Measurements from ENCODE around the gene CADM1. TPM values are rescaled to one million over a fixed set of nuclear protein-coding genes. Genes with fewer than 3 reads are reported as not detected.

CADM1 gene
- total RNA-seq, 1 donor from 2014 or later, result not detected

DNA sequence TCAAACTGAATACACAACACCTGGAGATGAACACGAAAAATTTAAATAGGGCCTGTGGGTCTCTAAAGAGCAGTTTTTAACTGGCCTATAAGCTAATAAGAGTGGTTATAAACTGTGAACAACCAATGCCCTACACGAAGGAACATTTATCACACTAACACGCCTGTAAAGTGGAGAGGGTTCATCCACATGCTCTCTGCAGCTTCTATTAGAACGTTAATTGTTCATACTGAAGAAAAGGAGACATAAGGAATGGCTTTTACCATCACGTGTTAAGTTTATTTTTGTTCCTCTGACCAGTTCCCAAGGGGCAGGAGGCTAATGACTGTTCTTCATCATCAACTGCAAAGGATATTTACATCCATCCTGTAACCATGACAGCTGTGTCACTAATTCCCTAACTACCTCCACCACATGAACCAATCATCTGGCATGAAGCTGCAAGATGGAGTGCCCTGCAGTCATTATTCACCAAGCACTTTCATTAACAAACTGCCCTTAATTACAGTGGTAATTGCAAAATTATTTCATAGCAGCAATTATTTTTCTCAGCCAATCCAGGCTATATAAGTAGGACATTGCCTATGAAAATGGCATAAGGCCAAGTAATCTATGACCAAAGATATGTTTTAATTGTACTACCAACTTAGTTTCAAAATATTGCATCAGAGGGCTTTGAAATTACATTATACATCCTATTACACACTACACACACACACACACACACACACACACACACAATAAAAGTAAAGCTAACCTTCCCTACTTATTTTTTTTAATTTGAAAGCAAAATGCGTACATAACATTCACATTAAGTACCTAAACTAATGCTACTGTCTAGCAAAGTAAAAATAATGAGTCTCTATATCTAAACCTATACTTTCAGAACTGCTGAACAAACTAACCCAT is 186.7 kb downstream of the CADM1 start:
- H3K4me1 Mint-ChIP-seq (ENCODE audit: low read depth), result no peaks in the 10 kb centered on the region
- H3K27me3 Mint-ChIP-seq (ENCODE audit: insufficient read depth), result peaks cover 19% of the 10 kb centered on the region
- DNase-seq (ENCODE audit: low spot score), result no peak
- H3K27ac Mint-ChIP-seq, result no peak overlapping the region
- intact Hi-C loops (cut with micrococcal nuclease), result no loop called here
- no peaks in the 10 kb centered on the region for H3K36me3 Mint-ChIP-seq (ENCODE audit: low read depth)
- H3K4me3 Mint-ChIP-seq, result no peak overlapping the region
- H3K9me3 Mint-ChIP-seq, result no peaks in the 10 kb centered on the region

DNA sequence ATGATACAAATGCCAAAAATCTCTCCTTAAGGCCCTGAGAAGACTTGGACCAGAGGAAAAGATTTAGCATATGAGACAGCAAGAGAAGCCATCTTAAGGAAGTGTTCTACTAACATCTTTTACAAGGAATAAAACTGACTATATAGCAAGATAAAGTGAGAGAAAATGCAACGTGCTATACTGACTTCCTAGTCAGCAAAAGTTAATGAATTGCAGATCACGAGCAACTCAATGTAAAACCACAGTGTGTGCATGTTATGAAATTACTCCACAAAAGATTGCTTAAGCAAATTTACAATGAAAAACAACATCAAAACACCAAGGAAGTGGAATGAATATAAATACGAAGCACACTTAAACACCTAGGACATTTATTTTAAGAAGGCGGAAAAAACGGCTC is 187.5 kb downstream of the CADM1 start:
- intact Hi-C loops (cut with micrococcal nuclease), result no loop called here
- DNase-seq (ENCODE audit: low spot score), result no peak
- no peaks in the 10 kb centered on the region for H3K36me3 Mint-ChIP-seq (ENCODE audit: low read depth)
- H3K27me3 Mint-ChIP-seq (ENCODE audit: insufficient read depth), result peaks cover 22% of the 10 kb centered on the region
- H3K9me3 Mint-ChIP-seq, result no peaks in the 10 kb centered on the region
- no peak overlapping the region for H3K27ac Mint-ChIP-seq
- H3K4me1 Mint-ChIP-seq (ENCODE audit: low read depth), result no peaks in the 10 kb centered on the region
- H3K4me3 Mint-ChIP-seq, result no peak overlapping the region

DNA sequence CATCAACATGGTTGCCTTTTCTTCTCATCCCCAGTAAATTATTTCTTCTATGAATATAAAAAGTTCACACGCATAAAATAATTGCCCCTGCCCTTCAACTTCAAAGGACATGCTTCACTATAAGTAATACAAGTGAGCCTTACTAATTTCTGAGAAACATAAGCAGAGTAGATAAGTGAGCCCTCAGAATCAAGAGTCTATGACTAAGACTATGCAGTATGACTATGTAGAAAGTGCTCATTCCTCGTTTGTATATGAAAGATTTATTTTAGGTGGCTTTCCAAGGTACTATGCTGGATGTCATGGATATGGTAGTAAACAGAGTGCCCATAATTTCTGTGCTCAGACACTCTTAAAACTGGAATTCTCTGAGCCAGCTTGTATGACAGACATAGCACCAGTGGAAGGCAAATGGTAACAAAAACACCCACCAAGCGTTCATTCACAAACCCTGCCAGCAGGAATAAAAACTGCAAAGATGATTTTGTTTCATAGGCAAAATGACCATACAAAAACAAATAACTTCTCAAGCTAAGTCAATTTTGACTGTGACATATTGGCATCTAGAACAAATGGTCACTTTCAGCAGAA is 189.8 kb downstream of the CADM1 start:
- Mint-ChIP-seq H3K4me3 (no peak overlapping the region), H3K36me3 (ENCODE audit: low read depth) (no peaks in the 10 kb centered on the region), H3K9me3 (no peaks in the 10 kb centered on the region), H3K27me3 (ENCODE audit: insufficient read depth) (peaks cover 25% of the 10 kb centered on the region), H3K27ac (no peak overlapping the region), H3K4me1 (ENCODE audit: low read depth) (no peaks in the 10 kb centered on the region)
- no peak for DNase-seq (ENCODE audit: low spot score)
- intact Hi-C loops (cut with micrococcal nuclease), result no loop called here

DNA sequence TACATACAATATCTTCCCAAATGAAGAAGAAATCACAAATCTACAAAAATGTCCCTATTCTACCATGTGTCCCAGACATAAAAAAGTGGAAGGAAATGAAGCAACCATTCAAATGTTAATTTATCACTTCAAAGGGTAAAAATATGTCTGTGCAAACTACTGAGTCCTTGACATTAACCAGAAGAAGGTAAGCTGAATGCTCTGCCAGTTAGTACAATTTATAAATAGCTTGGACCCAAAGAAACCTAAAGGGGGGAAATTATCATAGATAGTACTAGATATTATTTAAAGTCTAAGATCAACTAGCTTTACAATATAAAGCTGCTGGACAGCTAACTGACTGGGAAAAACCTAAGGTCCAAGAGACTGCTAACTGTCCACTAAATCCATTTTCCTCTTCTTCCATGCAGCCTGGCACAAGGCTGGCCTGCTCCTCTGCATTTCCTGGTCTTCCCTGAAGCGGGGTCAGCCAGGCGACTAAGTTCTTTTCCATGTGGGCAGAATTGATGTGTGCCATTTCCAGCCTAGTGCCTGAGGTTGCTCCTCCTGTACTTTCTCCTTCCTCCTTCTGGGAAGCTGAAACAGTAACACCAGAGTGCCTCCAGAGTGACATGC is 190.9 kb downstream of the CADM1 start:
- no peak overlapping the region for H3K27ac Mint-ChIP-seq
- H3K36me3 Mint-ChIP-seq (ENCODE audit: low read depth), result no peaks in the 10 kb centered on the region
- intact Hi-C loops (cut with micrococcal nuclease), result no loop called here
- DNase-seq (ENCODE audit: low spot score), result no peak
- no peak overlapping the region for H3K4me3 Mint-ChIP-seq
- H3K9me3 Mint-ChIP-seq, result no peaks in the 10 kb centered on the region
- no peaks in the 10 kb centered on the region for H3K4me1 Mint-ChIP-seq (ENCODE audit: low read depth)
- peaks cover 22% of the 10 kb centered on the region for H3K27me3 Mint-ChIP-seq (ENCODE audit: insufficient read depth)

DNA sequence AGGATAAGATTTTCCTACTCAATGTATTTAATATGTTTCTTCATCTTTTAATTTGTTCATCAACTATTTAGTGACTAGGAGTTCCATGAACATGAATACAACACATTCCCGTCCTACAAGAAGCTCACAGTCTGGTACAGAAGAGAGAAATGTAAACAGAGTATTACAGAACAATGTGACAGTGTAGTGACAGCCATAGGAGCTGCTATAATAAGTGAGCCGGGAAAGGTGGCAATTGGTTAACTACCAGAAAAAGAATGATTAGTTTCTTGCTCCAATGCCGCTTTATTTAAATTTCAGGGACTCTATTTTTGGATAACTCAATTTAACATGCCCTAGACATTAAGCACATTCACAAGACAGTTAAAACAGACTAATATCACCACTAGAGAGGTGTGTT is 192.3 kb downstream of the CADM1 start:
- H3K9me3 Mint-ChIP-seq, result no peaks in the 10 kb centered on the region
- no peak for DNase-seq (ENCODE audit: low spot score)
- H3K27ac Mint-ChIP-seq, result no peak overlapping the region
- intact Hi-C loops (cut with micrococcal nuclease), result no loop called here
- peaks cover 18% of the 10 kb centered on the region for H3K27me3 Mint-ChIP-seq (ENCODE audit: insufficient read depth)
- no peaks in the 10 kb centered on the region for H3K36me3 Mint-ChIP-seq (ENCODE audit: low read depth)
- no peaks in the 10 kb centered on the region for H3K4me1 Mint-ChIP-seq (ENCODE audit: low read depth)
- H3K4me3 Mint-ChIP-seq, result no peak overlapping the region

DNA sequence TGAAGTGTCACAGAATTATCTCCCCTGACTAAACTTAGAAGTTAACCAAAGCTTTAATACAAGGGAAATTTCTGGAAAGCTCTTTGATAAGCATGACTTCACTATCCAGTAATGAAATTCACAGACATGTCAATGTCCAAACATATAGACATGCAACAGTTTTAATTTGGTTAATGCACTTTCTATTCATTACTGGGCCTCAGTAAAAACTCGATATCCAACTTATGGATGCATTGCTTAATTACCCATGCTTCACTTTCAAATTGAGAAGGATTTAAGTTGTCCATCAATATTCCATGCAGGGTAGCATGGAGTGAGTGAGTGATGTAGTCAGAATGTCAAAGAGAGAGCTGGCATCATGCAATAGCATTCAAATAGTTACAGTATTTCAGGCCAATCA is 197.5 kb downstream of the CADM1 start:
- H3K4me3 Mint-ChIP-seq, result no peak overlapping the region
- no peak overlapping the region for H3K27ac Mint-ChIP-seq
- no peak for DNase-seq (ENCODE audit: low spot score)
- H3K4me1 Mint-ChIP-seq (ENCODE audit: low read depth), result no peaks in the 10 kb centered on the region
- peaks cover 5% of the 10 kb centered on the region for H3K27me3 Mint-ChIP-seq (ENCODE audit: insufficient read depth)
- intact Hi-C loops (cut with micrococcal nuclease), result no loop called here
- no peaks in the 10 kb centered on the region for H3K9me3 Mint-ChIP-seq
- H3K36me3 Mint-ChIP-seq (ENCODE audit: low read depth), result no peaks in the 10 kb centered on the region

DNA sequence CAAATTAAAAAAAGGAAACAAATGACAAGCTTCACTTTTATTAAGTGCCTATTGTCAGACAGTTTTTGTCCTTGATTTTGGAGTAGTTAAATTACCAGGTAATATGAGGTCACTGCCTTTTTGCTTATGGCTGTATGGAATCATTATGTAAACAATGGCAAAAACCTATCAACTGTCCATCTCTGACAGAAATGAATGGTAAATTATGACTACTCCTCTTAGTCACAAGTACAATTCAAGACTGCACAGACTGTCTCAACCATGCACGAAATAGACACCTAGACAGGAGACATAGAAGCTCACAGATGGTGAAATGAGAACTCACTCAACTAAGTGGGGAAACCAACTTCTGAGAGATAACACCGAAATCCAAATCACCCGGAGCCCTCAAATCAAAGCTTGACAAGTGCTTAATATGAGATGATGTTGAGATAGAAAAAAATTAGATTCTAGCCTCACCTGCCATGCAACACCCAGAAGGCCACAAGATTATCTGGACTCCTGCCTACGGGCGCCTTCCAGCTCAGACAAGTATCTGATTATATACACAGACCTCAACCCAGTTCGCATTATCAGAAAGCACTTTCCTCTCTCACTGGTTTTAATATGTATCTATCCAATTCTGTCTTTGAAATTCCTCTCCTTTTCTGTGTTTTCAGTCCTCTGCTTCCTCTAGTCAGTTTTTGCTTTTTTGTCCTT is 199.3 kb downstream of the CADM1 start:
- Mint-ChIP-seq H3K27me3 (ENCODE audit: insufficient read depth) (peaks cover 7% of the 10 kb centered on the region), H3K4me3 (no peak overlapping the region), H3K9me3 (no peaks in the 10 kb centered on the region), H3K27ac (no peak overlapping the region), H3K4me1 (ENCODE audit: low read depth) (no peaks in the 10 kb centered on the region), H3K36me3 (ENCODE audit: low read depth) (no peaks in the 10 kb centered on the region)
- no peak for DNase-seq (ENCODE audit: low spot score)
- intact Hi-C loops (cut with micrococcal nuclease), result no loop called here

DNA sequence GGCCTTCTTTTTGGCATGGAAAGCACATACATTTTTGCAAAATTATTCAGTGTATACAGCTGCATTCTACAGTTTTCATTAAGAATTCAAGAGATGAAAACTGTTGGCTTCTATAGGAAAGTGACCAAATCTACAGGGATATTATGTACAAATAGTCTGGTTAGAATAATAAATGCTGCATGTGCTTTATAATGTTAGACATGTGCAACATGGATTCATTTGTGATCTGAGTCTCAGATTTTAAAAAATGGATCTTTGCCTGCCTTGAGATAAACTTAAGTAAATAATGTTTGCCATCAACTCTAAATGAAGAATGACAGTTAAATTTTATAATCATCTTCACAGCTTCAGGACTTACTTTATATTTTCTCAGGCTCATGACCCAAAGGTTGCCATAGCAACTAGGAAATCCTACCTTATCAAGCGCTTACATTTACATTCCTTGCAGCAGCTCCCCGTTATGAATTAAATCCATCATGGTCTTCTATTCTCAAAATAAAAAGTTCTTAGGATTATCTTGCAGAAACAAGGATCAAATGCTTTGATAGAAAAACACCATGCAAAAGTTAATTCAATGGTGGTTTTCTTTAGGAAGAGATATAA is 200.2 kb downstream of the CADM1 start:
- no peak for DNase-seq (ENCODE audit: low spot score)
- Mint-ChIP-seq H3K9me3 (no peaks in the 10 kb centered on the region), H3K36me3 (ENCODE audit: low read depth) (no peaks in the 10 kb centered on the region), H3K27me3 (ENCODE audit: insufficient read depth) (peaks cover 7% of the 10 kb centered on the region), H3K4me3 (no peak overlapping the region), H3K27ac (no peak overlapping the region), H3K4me1 (ENCODE audit: low read depth) (no peaks in the 10 kb centered on the region)
- intact Hi-C loops (cut with micrococcal nuclease), result no loop called here

DNA sequence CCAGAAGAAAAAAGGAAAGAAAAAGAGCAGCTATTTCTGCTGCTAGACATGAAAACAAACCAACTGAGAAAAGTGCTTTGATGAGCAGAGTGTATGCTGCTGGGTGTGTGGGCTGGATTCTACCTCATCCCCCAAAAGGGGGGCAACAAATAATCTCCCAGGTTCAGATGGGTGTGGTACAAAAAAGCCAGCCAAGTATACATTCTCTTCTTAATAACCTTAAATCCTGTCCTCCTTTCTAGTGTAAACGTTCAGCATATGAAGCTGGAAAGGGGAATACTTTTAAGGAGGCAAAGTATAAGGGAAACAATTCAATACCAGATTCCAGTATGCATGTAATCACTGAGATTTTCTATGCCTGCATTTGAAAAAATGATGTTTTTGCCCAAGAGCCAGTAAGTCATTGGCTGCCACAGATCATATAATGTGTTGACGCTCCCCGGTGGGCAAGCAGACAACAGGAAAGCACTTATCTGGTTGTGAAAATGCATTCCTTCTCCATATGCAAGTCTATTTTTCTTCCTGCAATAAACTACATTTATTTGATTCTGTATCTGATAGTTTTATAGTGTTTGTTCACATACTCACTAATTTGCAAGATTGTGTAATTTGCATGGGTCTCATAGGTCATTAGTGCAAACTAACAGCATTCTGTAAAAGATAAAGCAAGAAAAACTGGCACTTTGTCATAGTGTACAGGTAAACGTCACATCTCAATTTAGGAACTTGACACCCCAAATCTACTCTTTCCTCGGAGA is 201.1 kb downstream of the CADM1 start:
- intact Hi-C loops (cut with micrococcal nuclease), result no loop called here
- H3K36me3 Mint-ChIP-seq (ENCODE audit: low read depth), result no peaks in the 10 kb centered on the region

DNA sequence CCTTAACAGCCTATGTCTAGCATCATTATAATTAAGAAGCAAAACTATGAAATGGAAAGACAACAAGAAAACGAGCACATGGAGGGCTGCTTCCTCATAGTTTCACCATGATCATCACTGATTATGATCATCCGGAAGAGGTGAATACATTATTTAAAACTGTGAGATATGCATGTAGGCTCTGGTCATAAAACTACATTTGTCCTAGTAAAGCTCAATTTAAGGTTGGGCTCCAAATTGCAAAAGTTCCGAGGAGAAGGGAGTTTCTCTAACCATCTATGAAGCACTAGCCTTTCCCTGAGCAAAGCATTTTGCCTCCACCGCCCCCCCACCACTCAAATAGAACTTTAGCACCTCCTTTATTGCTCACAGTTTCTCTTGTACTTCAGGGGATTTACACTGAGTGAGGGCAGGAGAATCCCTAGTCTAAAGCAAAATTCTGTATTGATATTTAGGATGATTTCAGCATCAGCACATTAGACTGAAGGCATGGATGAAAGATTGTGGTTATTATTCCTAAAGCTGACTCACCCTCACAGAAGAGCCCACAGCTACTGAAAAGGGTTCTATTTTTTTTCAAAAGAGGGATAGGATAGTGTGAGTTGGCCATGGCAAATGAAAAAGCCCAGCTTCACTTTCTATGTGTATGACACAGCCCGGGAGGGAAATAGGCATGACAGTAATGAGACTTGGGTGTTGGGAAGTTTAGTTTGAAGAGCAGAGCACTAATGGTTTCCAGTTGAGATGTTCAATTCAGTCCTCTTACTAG is 203.4 kb downstream of the CADM1 start:
- no peaks in the 10 kb centered on the region for H3K4me1 Mint-ChIP-seq (ENCODE audit: low read depth)
- no peak overlapping the region for H3K27ac Mint-ChIP-seq
- no peaks in the 10 kb centered on the region for H3K9me3 Mint-ChIP-seq
- intact Hi-C loops (cut with micrococcal nuclease), result no loop called here
- no peak overlapping the region for H3K4me3 Mint-ChIP-seq
- H3K36me3 Mint-ChIP-seq (ENCODE audit: low read depth), result no peaks in the 10 kb centered on the region
- peaks cover 5% of the 10 kb centered on the region for H3K27me3 Mint-ChIP-seq (ENCODE audit: insufficient read depth)
- DNase-seq (ENCODE audit: low spot score), result no peak

More for the DNA sequence above, 201.1 kb downstream of the CADM1 start:
- no peaks in the 10 kb centered on the region for H3K9me3 Mint-ChIP-seq
- peaks cover 7% of the 10 kb centered on the region for H3K27me3 Mint-ChIP-seq (ENCODE audit: insufficient read depth)
- H3K4me3 Mint-ChIP-seq, result no peak overlapping the region
- H3K27ac Mint-ChIP-seq, result no peak overlapping the region
- DNase-seq (ENCODE audit: low spot score), result no peak
- no peaks in the 10 kb centered on the region for H3K4me1 Mint-ChIP-seq (ENCODE audit: low read depth)

DNA sequence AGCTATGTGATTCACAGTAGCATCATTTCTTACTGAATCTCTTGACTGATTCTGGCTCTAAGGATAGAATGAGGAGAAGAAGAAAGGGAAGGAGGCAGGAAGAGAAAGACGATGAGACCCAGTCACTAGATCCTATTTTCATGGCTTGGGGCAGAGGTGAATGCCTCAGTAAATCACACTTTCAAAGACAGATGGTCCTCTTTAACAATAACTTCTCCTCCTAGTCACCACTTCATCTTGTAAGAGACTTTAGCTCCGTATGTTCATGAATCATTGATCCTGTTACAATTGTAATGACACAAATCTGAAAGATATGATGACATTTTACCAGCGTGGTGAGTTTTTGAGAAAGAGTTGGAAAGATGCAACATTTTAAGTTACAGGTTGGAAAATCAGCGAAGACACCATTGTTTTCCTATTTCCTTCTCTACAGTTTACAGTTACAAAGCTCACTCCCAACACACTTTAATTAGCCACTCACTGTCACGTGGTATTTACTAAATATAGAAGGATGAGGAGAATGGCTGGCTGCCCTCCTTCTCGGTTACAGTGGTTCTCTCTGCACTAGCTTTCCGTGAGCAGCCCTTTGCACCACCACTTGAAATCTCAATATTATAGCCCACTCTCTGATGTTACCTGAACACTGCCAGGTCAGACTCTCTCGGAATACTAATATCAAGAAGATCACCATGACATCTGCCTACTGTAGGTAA is 205.8 kb downstream of the CADM1 start:
- intact Hi-C loops (cut with micrococcal nuclease), result no loop called here
- no peak for DNase-seq (ENCODE audit: low spot score)
- H3K9me3 Mint-ChIP-seq, result no peaks in the 10 kb centered on the region
- H3K36me3 Mint-ChIP-seq (ENCODE audit: low read depth), result no peaks in the 10 kb centered on the region
- no peak overlapping the region for H3K4me3 Mint-ChIP-seq
- H3K27me3 Mint-ChIP-seq (ENCODE audit: insufficient read depth), result peaks cover 5% of the 10 kb centered on the region
- H3K4me1 Mint-ChIP-seq (ENCODE audit: low read depth), result no peaks in the 10 kb centered on the region
- H3K27ac Mint-ChIP-seq, result no peak overlapping the region
